GM12878 (cell line): ENCODE data around the gene TEX13B. TPM values are rescaled to one million over a fixed set of nuclear protein-coding genes. Genes with fewer than 3 reads are reported as not detected.
A peak's percentile ranks its signal among the peaks of the same experiment; 100 is the strongest.

ENCODE experiments used
- ATAC-seq: fragments of 200-7000 bp; cut with Tn5 transposase; 3 replicates; pipeline ENCODE4 v1.9.1; 2020; ENCODE audit warnings: mild to moderate bottlenecking, moderate library complexity
- BruUV-seq: library from RNA; stranded (reverse); fragments of 400-500 nt; replicated peaks from 2 replicates; lab custom pipeline; 2021; lab: Mats Ljungman, UMichigan
- CTCF ChIA-PET: fragments of 300-600 bp; sonication (Branson Sonifier 250); formaldehyde crosslinking; extraction: SDS; loops from one replicate; lab custom pipeline; 2021; ENCODE audit warnings: inconsistent platforms; lab: Yijun Ruan, JAX
- POLR2A ChIA-PET: fragments of 350-600 bp; formaldehyde crosslinking; extraction: SDS; loops from one replicate; lab custom pipeline; 2021; ENCODE audit warnings: inconsistent platforms; lab: Charles Lee
- RAD21 ChIA-PET: fragments of 300-600 bp; sonication (Branson Sonifier 250); formaldehyde crosslinking; loops from one replicate; lab custom pipeline; 2023; ENCODE audit warnings: antibody characterized with exemption; ENCODE audit not compliant: unreplicated experiment; lab: Charles Lee
- SMC1A ChIA-PET: fragments of 300-600 bp; sonication (Branson Sonifier 250); formaldehyde crosslinking; loops from one replicate; lab custom pipeline; 2023; ENCODE audit not compliant: unreplicated experiment, uncharacterized antibody; lab: Charles Lee
- DNase-seq: peaks from one replicate; pipeline ENCODE4 v3.0.0-alpha.2; 2011; ENCODE audit warnings: low read depth, low spot score
- FAIRE-seq: peaks from 3 replicates; lab custom pipeline; 2011; peaks lifted over from hg19 to GRCh38; lab: Jason Lieb, UNC
- H2AFZ ChIP-seq: 2 replicates; pipeline ENCODE4 v1.6.0; 2011; ENCODE audit warnings: low read depth, low read length, control low read depth; ENCODE audit not compliant: control insufficient read depth
- H3K27ac ChIP-seq: 2 replicates; pipeline ENCODE4 v1.5.1; 2011; ENCODE audit warnings: control low read depth; ENCODE audit not compliant: control insufficient read depth, insufficient read depth
- H3K27me3 ChIP-seq, 2 experiments: replicated peaks in 1 of 2; 2 replicates each; pipeline versions ENCODE4 v1.6.0 to v1.6.1; 2011; ENCODE audit warnings: low read length in 1 of 2; ENCODE audit not compliant: control insufficient read depth in 2 of 2, insufficient read depth in 2 of 2
- H3K36me3 ChIP-seq, 2 experiments: 2 replicates each; pipeline ENCODE4 v1.5.1; 2011; ENCODE audit warnings: low read length in 1 of 2; ENCODE audit not compliant: control insufficient read depth in 2 of 2, insufficient read depth in 2 of 2
- H3K4me1 ChIP-seq: 2 replicates; pipeline ENCODE4 v1.6.1; 2011; ENCODE audit warnings: mild to moderate bottlenecking, low read length, moderate library complexity, mixed read lengths; ENCODE audit not compliant: control insufficient read depth, insufficient read depth
- H3K4me2 ChIP-seq: 2 replicates; pipeline ENCODE4 v1.6.0; 2011; ENCODE audit warnings: control low read depth; ENCODE audit not compliant: control insufficient read depth, insufficient read depth
- H3K4me3 ChIP-seq: fragments of 200-600 bp; sonication (generic); 2 replicates; pipeline ENCODE4 v1.5.1; 2016
- H3K79me2 ChIP-seq: 2 replicates; pipeline ENCODE4 v1.6.0; 2011; ENCODE audit warnings: low read length; ENCODE audit not compliant: control insufficient read depth, insufficient read depth
- H3K9ac ChIP-seq: 2 replicates; pipeline ENCODE4 v1.8.0; 2011; ENCODE audit warnings: low read length, control low read depth, mixed read lengths; ENCODE audit not compliant: control insufficient read depth, insufficient read depth
- H3K9me3 ChIP-seq: replicated peaks from 3 replicates; pipeline ENCODE4 v1.5.1; 2011; ENCODE audit warnings: mild to moderate bottlenecking, low read length; ENCODE audit not compliant: control insufficient read depth, insufficient read depth
- H4K20me1 ChIP-seq: 2 replicates; pipeline ENCODE4 v1.6.0; 2011; ENCODE audit not compliant: control insufficient read depth, insufficient read depth
- MEF2A ChIP-seq: IDR thresholded peaks from 2 replicates; pipeline ENCODE4 v1.6.1; 2011; ENCODE audit warnings: low read depth, mild to moderate bottlenecking, low read length, moderate library complexity; ENCODE audit not compliant: insufficient read depth
- RAD21 ChIP-seq: IDR thresholded peaks from 2 replicates; pipeline ENCODE4 v1.6.1; 2011; ENCODE audit warnings: mild to moderate bottlenecking, low read depth, low read length, moderate library complexity; ENCODE audit not compliant: insufficient read depth
- YY1 ChIP-seq: IDR thresholded peaks from 2 replicates; pipeline ENCODE4 v1.6.1; 2011; ENCODE audit warnings: low read depth, mild to moderate bottlenecking, low read length
- ZNF217 ChIP-seq: fragments of 450-650 bp; IDR thresholded peaks from 2 replicates; pipeline ENCODE4 v1.6.1; 2017; ENCODE audit warnings: antibody characterized with exemption, mild to moderate bottlenecking
- WGBS: methylation state at CpG from one replicate; pipeline ENCODE4 v1.1.6; 2016; ENCODE audit warnings: low lambda C conversion rate; ENCODE audit not compliant: insufficient replicate concordance, insufficient coverage; ENCODE audit errors: missing lambda C conversion rate; 5-methylcytosine and 5-hydroxymethylcytosine counted together
- in situ Hi-C: fragments of 300-500 bp; cut with MboI; formaldehyde crosslinking; loops from 9 replicates; pipeline ENCODE4 v1.14.3; 2018; ENCODE audit warnings: mixed read lengths
- intact Hi-C: fragments of 100-400 bp; cut with micrococcal nuclease; formaldehyde crosslinking; loops from one replicate; pipeline ENCODE4 v1.14.2; 2022; ENCODE audit not compliant: unreplicated experiment
- polyA plus RNA-seq, 11 experiments: library from polyadenylated mRNA; depleted of rRNA in 4 of 11; unstranded in 6 of 11; stranded (reverse) in 5 of 11; fragments of >200 nt; fragmentation: Nextera tagmentation in 4 of 11; fragmentation: Illumina TruSeq in 1 of 11; extraction: Ambion mirVana in 4 of 11; extraction: Trizol in 1 of 11; gene quantifications; 1 replicate in 1 of 11; 2 replicates in 10 of 11; pipeline versions ENCODE4 v1.2.1 to v1.2.3, GENCODE V29; 2011 to 2016; ENCODE audit warnings: inconsistent platforms in 2 of 11, missing spikeins in 2 of 11, low read depth in 1 of 11
- total RNA-seq, 4 experiments: library from RNA; depleted of rRNA in 3 of 4; stranded (reverse); fragments of >200 nt in 3 of 4; fragmentation: Illumina TruSeq in 1 of 4; extraction: Trizol in 1 of 4; gene quantifications; 2 replicates each; pipeline versions ENCODE4 v1.2.1 to v1.2.3, GENCODE V29; 2013 to 2021
- TF ChIP-seq, protein P1 (sequence below): fragments of 450-650 bp; IDR thresholded peaks from 2 replicates; pipeline ENCODE4 v1.6.1; 2017; ENCODE audit warnings: mild to moderate bottlenecking, low read depth, inconsistent platforms; ENCODE audit not compliant: poor library complexity, severe bottlenecking
- TF ChIP-seq, protein P2 (sequence below), 3 experiments: IDR thresholded peaks in 2 of 3; conservative IDR thresholded peaks in 1 of 3; 2 replicates each; pipeline ENCODE4 v1.5.1; 2011; ENCODE audit warnings: low read depth in 3 of 3, low read length in 3 of 3, mild to moderate bottlenecking in 3 of 3, control low read depth in 2 of 3, moderate library complexity in 2 of 3, inconsistent platforms in 1 of 3, mixed read lengths in 1 of 3; ENCODE audit not compliant: control insufficient read depth in 2 of 3, insufficient read depth in 1 of 3; ENCODE audit errors: extremely low read depth in 1 of 3

Gene TEX13B
- total and polyA plus RNA-seq, 10 of the 15 experiments (the other 5 are each of a cell fraction or from before 2014, with no cell fraction given) = not detected

- TF ChIP-seq, protein P1, sequence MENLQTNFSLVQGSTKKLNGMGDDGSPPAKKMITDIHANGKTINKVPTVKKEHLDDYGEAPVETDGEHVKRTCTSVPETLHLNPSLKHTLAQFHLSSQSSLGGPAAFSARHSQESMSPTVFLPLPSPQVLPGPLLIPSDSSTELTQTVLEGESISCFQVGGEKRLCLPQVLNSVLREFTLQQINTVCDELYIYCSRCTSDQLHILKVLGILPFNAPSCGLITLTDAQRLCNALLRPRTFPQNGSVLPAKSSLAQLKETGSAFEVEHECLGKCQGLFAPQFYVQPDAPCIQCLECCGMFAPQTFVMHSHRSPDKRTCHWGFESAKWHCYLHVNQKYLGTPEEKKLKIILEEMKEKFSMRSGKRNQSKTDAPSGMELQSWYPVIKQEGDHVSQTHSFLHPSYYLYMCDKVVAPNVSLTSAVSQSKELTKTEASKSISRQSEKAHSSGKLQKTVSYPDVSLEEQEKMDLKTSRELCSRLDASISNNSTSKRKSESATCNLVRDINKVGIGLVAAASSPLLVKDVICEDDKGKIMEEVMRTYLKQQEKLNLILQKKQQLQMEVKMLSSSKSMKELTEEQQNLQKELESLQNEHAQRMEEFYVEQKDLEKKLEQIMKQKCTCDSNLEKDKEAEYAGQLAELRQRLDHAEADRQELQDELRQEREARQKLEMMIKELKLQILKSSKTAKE = no peak
- TF ChIP-seq MEF2A = no peak
Observed at GRCh38 chrX:107985033-107985432, 2.9 kb upstream of the TEX13B start (continued).

- no peak overlapping the region for H3K4me2 ChIP-seq
- intact Hi-C loops = no loop called here
- H3K36me3 ChIP-seq = no peaks in the 10 kb centered on the region
- DNase-seq (no peak), FAIRE-seq (no peak), ATAC-seq (no peak)
- BruUV-seq = no TSS peak
- ChIA-PET POLR2A (no interaction called here), SMC1A (no interaction called here), RAD21 (no interaction called here), CTCF (no interaction called here)
- H2AFZ ChIP-seq = no peak overlapping the region
- H3K9me3 ChIP-seq = no peaks in the 10 kb centered on the region
- no peaks in the 10 kb centered on the region for H3K79me2 ChIP-seq
- no peak overlapping the region for H3K27ac ChIP-seq
- no peak overlapping the region for H3K4me3 ChIP-seq
- no peak overlapping the region for H3K9ac ChIP-seq
- in situ Hi-C loops = no loop called here
- H3K27me3 ChIP-seq = no peaks in the 10 kb centered on the region; a peak in 1 of 4 replicates
- H3K4me1 ChIP-seq = no peaks in the 10 kb centered on the region
- H4K20me1 ChIP-seq = no peaks in the 10 kb centered on the region
- no peak for TF ChIP-seq ZNF217
Observed at GRCh38 chrX:107979534-107979933, 2.6 kb downstream of the TEX13B start.

GRCh38 chrX:107978707-107979307 lies 3.4 kb downstream of the TEX13B start:
- Histone ChIP-seq H3K36me3 (no peaks in the 10 kb centered on the region), H3K4me3 (no peak overlapping the region), H3K9ac (no peak overlapping the region), H2AFZ (no peak overlapping the region), H3K27me3 (no peaks in the 10 kb centered on the region; a peak in 1 of 4 replicates), H3K27ac (no peak overlapping the region), H3K4me2 (no peak overlapping the region), H4K20me1 (no peaks in the 10 kb centered on the region), H3K79me2 (no peaks in the 10 kb centered on the region), H3K9me3 (no peaks in the 10 kb centered on the region), H3K4me1 (no peaks in the 10 kb centered on the region)
- peak; percentile 57; the same call in 2 of the 3 replicates for ATAC-seq
- ChIA-PET RAD21 (no interaction called here), CTCF (interaction anchor here (0.7 kb wide), 1 partner anchor 16 kb away, joined by 3 read pairs; no protein-coding TSS in a partner anchor), POLR2A (no interaction called here), SMC1A (no interaction called here)
- FAIRE-seq = no peak
- BruUV-seq = no TSS peak
- DNase-seq = no peak
- no peak for TF ChIP-seq YY1
- TF ChIP-seq RAD21 = peak; percentile 44
- TF ChIP-seq, protein P2, sequence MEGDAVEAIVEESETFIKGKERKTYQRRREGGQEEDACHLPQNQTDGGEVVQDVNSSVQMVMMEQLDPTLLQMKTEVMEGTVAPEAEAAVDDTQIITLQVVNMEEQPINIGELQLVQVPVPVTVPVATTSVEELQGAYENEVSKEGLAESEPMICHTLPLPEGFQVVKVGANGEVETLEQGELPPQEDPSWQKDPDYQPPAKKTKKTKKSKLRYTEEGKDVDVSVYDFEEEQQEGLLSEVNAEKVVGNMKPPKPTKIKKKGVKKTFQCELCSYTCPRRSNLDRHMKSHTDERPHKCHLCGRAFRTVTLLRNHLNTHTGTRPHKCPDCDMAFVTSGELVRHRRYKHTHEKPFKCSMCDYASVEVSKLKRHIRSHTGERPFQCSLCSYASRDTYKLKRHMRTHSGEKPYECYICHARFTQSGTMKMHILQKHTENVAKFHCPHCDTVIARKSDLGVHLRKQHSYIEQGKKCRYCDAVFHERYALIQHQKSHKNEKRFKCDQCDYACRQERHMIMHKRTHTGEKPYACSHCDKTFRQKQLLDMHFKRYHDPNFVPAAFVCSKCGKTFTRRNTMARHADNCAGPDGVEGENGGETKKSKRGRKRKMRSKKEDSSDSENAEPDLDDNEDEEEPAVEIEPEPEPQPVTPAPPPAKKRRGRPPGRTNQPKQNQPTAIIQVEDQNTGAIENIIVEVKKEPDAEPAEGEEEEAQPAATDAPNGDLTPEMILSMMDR (IDR thresholded peaks at IDR 0.05 in 2 of 3, conservative IDR thresholded peaks at IDR 0.05 in 1 of 3; ENCODE audit: control insufficient read depth in 2 of 3, extremely low read depth in 1 of 3, insufficient read depth in 1 of 3, low read depth in 3 of 3, low read length in 3 of 3) = peak; percentile 37 to 48 (median 45); a peak in 5 of 6 replicates
- in situ Hi-C loops (no loop called here), intact Hi-C loops (no loop called here)
- WGBS = 30% methylated on average over 3 of the region's 3 CpGs
